NCI-H2171 treated with DMSO at 0.1 percent for 48 hours (cell line): ENCODE results near the gene RGS13.
"Not testable (repeated sequence)": the region's sequence is repeated elsewhere in the genome, so short reads cannot be mapped to it uniquely, and the experiment has no call there.

Experiments used
- DNase-seq: peaks from one replicate; lab custom pipeline; 2025; lab: John Stamatoyannopoulos, UW

The RGS13 gene

DNA sequence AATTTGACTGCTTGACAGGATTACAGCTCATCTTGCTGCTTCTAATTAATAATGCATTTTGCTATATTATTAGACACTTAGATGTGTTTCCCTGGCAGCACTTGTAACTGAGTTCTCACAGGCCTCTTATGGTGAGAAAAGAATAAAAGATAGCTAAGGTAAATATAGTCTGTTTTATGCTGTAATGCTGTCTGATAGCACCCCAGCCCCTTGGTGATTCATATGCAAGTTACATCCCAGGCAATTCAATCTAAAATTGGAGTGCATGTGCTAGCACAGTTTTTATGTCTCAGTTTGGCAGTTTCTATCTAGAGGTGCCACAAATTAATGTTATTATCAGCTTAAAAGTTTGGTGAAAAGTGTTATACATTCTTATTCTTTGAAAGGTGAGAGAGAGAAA, 42.2 kb downstream of the RGS13 start:
- DNase-seq: no peak

DNA sequence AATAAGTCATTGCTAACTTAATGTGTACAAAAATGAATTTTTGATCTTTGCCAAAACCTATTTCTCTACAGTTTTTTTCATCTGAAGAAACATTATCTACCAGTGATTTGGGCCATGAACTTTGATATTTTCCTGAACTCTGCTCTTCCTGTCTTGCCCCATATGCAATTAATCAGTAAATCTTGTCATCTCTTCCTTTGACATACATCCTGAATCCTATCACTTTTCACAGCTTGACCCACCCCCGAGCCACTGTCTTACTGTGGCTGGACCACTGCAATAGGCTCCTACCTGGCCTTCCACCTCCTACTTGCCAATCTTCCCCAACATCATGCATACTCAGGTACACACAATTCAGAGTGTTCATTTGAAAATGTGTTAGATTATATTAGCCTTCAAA, 46.4 kb downstream of the RGS13 start:
- no peak for DNase-seq

DNA sequence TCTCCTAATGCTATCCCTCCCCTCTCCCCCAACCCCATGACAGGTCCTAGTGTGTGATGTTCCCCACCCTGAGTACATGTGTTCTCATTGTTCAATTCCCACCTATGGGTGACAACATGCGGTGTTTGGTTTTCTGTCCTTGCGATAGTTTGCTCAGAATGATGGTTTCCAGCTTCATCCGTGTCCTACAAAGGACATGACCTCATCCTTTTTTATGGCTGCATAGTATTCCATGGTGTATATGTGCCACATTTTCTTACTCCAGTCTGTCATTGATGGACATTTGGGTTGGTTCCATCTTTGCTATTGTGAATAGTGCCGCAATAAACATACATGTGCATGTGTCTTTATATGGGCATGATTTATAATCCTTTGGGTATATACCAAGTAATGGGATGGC, 47.1 kb downstream of the RGS13 start:
- DNase-seq: not testable (repeated sequence)

DNA sequence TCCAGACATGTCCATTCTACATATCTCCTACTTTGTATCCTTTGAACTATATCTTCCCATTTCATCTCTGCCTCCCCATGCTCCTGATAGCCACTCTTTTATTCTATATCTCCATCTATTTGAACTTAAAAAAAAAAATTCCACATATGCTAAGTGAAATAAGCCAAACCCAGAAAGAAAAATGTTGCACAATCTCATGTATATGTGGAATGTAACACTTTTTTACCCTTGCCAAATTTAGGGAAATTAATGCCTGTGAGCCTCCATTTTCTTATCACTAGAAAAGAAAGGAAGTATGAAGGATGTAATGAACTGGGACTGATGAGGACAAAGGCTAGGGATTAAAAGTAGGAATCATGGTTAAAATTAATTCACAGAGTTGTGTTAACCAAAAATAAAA, 53.5 kb downstream of the RGS13 start:
- DNase-seq: no peak

DNA sequence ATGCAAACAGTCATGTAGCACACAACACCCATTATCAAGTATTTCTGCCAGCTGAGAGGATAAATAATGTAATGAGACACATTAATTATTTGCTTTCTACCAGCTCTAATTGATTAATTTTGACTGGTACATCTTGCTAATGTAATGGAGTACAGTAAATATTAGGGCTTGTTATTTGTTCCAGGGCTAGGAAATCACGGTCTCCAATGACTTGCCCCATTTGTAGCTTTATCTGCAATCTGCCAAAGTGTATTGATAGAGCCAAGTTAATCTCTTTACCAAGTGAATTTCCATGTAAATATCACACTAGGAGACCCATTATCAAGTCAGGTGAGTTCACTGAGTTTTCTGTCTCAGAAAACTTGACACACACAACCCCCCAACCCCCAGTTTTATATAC, 55.1 kb downstream of the RGS13 start:
- DNase-seq: no peak

DNA sequence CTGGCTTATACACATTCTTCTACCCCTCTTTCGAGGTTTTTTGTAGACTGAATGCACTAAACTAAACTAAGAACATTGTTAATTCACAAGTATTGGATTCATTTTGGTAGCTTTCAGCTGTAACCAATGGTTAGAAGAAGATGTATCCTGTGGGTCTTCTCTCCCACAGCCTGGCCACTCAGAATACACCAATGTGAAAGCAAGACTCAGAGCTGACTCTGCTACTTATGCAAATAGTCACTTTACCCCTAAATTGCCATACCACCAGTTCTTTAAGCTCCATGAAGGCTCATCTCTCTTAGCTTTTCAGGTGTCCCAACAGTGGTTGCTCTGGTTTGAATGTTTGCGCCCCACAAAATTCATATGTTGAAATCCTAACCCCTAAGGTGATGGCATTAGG, 60.1 kb downstream of the RGS13 start:
- no peak for DNase-seq

DNA sequence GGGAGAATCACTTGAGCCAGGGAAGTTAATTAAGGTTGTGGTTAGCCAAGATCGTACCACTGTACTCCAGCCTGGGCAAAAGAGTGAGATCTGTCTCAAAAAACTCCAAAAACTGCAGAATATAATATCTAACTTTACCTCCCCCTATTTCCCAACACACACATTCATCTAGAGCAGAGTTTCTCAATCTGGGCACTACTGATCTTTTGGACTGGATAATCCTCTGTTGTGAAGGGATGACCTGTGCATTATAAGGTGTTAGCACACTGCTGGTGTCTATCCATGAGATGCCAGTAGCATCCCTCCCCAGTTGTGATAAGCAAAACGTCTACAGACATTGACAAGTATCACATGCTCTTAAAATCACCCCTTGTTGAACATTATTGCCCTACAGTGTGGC, 61.8 kb downstream of the RGS13 start:
- DNase-seq: no peak

DNA sequence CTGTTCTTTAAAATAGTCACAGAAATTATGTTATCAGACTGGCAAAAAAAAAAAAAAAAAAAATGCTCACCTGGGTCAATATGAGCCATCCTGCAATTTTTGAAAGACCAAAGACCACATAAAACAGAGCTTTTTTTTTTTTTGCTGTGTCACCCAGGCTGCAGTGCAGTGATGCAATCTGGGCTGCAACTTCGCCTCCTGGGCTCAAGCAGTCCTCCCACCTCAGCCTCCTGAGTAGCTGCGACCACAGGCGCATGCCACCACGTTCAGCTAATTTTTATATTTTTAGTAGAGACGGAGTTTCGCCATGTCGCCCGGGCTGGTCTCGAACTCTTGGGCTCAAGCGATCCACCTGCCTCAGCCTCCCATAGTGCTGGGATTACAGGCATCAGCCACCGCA, 62.8 kb downstream of the RGS13 start:
- no peak for DNase-seq

DNA sequence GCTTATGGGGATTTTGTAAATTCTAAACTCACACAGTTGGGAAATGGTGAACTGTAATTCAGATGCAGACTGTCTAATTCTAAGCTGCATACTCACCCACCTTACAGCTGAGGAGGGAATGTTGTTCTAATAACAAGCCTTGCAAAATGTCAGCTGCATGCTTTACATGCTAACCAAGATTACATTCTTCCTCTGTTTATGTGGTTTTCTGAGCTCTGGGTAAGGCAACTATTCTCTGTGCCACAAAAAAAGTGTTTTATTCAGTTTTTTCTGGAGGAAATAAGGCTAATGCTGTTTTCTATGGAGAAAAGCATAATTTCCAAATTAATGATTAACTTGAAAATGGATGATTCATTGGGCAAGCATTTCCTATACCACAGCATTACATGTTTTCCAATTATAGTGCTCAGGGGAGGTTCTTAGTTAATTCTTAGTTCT, 64.9 kb downstream of the RGS13 start:
- DNase-seq: no peak

DNA sequence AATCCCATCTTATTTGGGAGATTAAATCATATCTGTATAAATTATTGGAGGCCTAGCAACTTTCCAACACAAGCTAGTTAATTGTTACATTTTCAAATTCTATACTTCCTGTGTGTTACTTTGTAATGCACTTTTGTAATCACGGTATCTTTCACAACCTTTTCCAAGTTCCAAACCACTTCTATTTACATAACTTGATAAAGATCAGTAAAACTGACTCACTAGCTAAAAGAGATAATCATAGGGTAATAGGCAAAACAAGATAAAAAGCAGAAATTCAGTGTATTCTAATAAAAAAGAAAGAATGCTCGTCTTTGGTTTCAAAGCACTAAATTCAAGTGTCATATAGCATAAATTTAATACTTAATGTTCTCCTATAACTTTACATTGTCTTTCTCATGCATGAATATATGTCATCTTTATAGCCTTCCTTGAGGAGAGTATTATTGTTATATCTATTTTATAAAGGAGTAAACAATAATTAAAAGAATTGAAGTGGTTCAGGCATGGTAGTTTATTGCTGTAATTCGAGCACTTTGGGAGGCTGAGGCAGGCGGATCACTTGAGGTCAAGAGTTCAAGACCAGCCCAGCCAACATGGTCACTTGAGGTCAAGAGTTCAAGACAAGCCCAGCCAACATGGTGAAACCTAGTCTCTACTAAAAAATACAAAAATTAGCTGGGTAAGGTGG, 66.4 kb downstream of the RGS13 start:
- DNase-seq: no peak

DNA sequence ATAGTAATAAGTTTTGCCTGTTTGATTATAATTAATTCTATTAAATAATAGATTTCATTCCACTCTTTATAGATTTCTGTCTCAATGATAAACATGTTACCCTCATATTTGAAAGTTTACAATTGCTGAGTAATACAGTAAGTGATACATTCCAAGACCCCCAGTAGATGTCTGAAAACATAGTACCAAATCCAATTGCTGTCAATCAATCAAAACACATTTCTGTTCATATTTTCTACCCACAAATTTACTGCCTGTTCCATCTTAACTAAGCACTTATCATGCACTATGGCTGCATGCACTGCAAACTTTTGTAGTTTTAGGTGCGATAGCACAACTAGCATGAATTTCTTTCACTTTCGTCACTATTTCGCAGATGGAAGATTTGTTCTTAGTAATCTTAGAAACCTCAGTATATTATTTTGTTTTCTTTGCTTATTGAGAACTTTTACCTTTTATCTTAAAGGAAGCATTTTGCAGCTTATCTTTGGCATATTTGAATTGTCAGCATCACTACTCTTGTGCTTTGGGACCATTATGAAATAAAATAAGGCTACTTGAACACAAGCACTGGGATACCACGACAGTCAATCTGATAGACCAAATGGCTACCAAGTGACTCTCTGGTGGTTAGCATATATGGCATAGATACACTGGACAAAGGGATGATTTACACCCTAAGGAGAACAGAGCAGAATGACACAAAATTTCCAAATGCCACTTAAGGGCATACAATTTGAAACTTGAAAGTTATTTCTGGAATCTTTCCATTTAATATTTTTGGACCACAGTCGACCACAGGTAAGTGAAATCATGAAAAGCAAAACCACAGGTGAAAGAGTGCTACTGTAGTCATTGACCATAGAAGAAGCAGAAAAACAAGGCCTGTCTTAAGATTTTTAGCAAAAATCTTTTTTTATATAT, 67.6 kb downstream of the RGS13 start:
- DNase-seq: no peak

DNA sequence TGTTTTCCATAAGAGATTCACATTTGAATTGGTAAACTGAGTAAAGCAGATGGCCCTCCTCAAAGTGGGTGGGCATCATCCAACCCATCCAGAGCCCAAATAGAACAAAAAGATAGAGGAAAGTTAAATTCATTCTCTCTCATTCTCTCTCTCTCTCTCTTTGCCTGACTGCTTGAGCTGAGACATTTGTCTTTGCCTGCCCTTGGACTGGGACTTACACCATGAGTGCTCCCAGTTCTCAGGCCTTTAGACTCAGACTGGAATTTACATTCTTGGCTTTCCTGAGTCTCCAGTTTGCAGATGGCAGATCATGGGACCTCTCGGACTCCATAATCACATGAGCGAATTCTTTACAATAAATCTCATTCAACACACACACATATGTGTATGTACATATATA, 69.6 kb downstream of the RGS13 start:
- no peak for DNase-seq

DNA sequence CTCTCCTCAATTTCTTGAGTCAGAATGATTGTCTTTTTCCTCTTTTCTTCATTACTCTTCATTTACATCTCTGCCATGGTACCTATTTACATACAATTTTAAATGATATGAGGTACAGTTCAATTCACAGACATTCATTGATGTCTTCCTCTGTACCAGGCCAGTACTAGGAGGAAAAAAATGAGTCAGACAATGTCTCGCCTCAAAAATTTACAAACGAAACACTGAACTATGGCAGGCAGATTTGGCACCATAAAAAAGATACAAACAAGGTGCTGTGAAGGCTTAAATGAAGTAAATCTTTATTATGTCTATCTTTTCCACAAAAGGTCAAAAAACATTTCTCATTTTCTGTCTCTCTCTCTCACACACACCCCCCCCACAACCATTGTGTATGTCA, 71.0 kb downstream of the RGS13 start:
- no peak for DNase-seq

DNA sequence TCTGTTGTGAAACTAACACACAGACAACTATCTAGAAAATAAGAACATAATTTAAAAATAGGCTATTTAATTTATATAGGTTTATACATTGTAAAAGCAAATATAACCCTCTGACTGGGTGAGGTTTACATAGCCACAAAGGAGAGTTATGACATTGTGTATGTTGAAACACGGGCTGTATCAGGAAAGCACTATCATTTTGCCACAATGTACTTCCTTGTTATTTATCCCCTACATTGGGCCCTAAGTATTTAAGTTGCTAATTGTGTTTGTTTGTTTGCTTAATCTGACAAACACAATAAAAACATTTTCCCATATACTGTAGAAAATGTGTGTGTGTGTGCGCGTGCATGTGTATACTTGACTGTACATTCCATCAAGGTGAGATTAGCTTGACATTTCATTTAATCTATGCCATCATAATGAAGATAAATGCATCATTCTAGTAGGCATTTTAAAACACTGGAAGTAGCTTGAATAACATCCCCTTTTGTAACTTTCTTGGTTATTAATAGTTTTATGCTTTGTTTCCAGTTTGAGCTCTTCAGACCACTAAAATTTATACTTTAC, 72.1 kb downstream of the RGS13 start:
- DNase-seq: no peak

DNA sequence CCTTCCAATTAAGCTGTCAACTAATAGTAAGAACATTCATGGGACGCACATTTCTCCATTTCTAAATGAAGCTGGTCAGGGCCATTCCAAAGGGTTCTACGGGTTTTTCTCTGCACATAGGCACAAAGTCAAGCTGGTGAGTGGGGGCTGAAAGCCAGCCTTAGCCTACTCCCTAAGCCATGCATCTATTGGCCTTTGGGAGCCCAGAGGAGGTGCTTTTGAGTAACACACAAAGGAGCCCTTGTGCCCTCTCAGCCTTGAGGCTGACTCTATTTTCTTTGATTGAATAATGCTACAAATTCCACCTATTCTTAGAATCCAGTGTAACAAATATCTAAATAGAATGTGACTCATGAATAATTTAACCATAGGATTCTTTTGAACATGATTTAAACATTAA, 73.6 kb downstream of the RGS13 start:
- no peak for DNase-seq
